Fibroblast of the conjunctiva (primary cell): ENCODE results near the gene MAP3K5.

ENCODE experiments used
- DNase-seq: peaks from one replicate; pipeline ENCODE4 v3.0.0-alpha.2; 2010; ENCODE audit warnings: low read depth

Gene MAP3K5

GRCh38 chr6:136750696-136751521 lies 41.4 kb downstream of the MAP3K5 start:
- DNase-seq = no peak

DNA sequence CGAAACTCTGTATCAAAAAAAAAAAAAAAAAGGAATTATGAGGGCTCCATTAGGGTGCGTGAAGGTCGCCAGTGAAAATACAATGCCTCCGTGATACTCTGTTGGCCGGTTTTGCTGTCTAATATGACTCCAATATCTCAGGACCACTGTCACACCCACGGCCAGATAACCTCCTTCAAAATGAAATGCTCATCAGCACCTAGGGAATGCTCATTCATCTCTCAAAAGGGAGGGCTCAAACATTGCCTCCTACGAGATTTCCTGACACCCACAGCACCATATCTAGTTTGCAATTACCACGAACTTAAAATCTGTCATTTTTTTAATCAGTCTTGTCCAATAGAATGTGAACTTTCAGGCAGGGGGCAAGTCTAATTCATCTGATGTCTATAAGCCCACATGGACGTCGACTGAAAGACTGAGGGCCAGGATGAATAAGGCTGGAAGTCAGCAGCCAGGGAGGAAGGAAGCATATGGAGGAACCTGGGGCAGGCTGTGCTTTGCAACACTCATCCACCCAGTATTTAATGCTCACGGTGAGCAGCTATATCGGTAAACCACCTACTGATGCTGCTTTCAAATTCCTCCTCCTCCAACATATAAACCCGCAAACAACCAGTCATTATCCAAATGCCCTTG lies 42.8 kb downstream of the MAP3K5 start:
- DNase-seq = no peak

GRCh38 chr6:136747507-136747906 lies 44.8 kb downstream of the MAP3K5 start:
- DNase-seq = no peak

DNA sequence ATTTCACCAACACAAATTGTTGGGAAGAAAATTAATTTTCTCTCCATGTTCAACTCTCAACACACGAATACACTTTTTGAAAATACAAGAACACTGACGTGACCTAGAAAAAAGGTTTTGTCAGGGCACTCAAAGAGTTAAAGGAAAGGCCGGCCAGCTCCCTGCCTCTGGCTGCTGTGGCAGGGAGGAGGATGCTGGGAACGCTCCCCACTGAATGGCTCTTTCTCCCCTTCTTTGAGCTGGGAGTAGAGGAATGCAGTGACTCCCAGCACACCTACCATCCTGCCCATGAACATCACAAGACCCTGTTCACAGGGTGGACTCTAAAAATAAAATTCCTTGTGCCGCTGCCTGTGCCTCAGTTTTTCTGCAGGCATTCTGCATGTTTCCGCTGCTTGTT lies 47.0 kb downstream of the MAP3K5 start:
- DNase-seq = no peak

DNA sequence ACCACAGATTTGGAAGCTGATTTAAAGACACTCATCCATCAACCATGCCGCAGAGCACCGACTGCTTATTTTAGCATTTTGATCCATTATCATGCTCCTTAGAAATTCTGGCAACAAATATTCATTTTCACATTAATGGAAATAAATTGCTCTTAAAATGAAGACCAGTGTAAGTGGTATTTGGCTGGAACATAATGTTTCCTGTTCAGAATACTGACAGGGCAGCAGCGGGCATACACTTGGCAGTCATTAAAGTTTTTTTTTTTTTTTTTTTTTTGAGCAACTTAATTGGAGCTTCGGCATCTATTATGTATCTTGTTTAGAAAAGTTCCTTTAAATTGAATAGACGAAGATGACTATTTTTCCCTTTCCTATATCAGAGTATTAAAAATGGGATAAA lies 47.4 kb downstream of the MAP3K5 start:
- no peak for DNase-seq

DNA sequence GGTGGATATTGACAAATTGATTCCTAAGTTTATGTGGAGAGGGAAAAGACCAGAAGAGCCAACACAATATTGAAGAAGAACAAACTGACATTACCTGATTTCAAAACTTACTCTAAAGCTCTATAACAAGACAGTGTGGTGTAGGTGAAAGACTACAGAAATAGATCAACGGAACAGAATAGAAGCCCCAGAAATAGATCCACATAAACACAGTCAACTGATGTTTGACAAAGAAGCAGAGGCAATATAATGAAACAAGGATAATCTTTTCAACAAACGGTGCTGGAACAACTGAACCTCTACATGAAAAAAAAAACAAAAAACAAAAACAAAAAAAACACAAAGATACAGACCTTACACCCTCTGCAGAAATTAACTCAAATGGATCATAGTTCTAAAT lies 50.2 kb downstream of the MAP3K5 start:
- no peak for DNase-seq

- no peak for DNase-seq
These were observed 52.0 kb downstream of the MAP3K5 start for GRCh38 chr6:136740050-136740974.

GRCh38 chr6:136739501-136739900 lies 52.8 kb downstream of the MAP3K5 start:
- DNase-seq = no peak

DNA sequence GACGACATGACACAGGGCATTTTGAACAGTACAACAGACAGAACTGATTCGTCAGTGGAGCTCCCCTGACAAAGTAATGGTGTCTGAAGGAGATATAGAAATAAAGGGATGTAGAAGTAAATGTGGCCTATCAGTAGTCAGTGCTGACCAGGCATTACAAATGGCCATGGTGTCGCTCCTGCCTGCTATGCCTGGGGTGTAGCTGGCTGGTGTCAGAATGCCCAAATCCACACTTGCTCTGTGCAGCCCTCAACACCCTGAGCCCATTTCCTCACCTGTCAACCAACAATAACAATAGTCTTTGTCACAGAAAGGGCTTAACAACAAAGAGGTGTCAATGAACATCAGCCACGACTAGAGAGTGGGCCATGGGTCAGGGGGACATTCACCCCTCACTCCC lies 53.2 kb downstream of the MAP3K5 start:
- no peak for DNase-seq

DNA sequence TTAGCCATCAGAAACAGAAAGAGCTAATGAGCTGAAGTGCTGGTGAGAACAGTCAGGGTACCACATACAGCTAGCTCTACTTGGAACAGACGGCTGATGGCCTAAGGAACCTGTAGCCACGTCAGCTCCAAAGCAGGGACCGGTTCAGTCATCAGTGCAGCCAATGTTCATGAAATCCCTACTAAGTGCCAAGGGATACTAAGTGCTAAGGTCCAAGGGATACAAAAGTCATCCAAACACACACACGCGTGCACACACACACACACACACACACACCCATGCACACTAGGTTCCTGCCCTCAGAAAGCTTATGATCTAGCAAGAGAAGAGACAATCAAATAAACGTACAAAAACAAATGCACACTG lies 53.6 kb downstream of the MAP3K5 start:
- no peak for DNase-seq

DNA sequence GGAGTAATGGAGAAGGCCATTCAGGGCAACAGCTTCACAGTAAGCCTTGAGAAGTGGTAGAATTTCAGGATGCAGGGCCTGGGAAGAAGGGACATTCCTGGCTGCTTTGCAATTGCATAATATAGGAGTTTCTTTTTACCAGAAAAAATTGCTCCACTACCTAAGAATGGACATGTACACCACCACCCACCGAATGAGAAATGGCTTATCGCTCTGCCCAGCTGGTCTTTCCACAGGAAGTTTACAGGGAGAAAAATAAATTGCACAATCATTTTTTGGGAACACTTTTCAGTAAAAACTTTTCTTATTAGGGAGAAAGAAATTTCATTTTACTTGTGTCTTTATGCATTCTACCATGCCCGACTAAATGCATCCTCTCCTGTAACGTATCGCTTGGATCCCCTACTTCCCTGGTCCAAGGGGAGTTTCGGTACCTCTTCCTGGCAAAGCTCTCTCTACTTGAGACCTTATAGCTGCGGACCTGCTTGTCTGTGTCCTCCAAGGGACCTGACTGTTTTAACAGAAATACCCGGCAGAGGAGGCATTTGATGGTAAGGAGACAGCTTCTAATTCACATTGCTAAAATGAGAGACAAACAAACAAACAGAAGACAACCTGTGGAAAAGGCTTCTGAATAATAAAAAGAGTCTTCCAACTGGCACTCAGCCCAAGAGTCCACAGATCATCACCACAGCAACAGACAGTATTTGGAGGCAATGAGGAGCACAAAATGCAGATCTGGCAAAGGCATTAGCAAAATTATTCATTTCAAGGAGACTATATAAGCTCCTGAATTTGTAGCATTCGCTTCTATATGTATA lies 54.2 kb downstream of the MAP3K5 start:
- DNase-seq = peak; percentile 20

DNA sequence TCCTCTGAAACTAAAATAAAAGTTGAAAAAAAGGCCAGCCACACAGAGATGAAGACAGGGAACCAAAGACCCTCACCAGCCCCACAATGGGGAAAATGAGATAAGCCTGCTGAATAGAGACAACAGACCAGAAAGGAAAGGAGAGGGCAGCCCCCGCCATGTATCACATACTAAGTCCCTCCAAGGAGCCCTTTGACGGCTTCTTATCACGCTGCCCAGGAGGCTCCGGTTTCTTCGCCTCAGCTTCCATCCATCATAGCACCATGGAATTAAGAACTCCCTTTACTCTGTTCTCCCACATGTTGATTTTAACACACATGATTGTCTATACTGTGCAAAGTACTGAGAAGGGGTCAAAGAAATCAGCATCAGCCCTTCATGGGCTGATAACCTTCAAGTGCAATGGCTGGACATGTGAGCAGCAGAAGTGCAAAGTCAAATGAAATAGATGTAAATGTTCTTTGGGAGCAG lies 54.9 kb downstream of the MAP3K5 start:
- no peak for DNase-seq

DNA sequence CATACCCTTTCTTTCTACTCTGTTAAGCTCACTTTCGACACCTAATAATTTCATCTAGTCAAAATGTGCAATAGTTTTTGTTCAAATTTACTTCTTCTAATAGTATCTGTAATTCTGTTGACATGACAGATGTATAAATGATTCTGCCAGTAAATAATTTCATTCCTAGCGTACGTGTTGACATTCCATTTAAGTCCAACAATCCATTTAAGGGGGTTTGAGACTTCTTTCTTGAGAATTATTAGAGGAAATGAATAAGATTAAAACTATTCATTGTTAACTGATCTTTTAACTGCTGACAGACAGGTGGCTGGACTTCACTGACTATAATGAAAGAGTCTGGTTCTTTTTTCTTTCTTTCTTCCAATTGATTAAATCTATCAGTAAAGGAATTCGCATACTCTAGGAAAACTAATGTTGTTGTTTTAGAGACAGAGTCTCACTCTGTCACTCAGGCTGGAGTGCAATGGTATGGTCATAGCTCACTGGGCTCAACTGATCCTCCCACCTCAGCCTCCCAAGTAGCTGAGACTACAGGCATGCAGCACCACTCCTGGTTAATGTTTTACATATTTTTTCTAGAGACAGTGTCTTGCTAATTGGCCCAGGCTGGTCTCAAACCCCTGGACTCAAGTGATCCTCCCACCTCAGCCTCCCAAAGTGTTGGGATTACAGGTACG lies 55.9 kb downstream of the MAP3K5 start:
- no peak for DNase-seq

GRCh38 chr6:136734977-136735376 lies 57.3 kb downstream of the MAP3K5 start:
- no peak for DNase-seq

DNA sequence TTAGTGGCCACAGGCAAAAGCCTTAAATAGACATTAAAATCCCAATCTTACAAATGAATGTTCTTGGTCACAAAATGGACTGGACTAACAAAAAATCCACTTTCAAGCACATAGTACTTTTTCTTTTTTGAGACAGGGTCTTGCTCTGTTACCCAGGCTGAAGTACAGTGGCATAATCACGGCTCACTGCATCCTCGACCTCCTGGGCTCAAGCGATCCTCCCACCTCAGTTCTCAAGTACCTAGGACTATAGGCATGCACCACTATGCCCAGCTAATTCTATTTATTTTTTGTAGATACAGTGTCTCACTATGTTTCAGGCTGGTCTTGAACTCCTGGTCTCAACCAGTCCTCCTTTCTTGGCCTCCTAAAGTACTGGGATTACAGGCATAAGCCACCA lies 59.4 kb downstream of the MAP3K5 start:
- DNase-seq = no peak

DNA sequence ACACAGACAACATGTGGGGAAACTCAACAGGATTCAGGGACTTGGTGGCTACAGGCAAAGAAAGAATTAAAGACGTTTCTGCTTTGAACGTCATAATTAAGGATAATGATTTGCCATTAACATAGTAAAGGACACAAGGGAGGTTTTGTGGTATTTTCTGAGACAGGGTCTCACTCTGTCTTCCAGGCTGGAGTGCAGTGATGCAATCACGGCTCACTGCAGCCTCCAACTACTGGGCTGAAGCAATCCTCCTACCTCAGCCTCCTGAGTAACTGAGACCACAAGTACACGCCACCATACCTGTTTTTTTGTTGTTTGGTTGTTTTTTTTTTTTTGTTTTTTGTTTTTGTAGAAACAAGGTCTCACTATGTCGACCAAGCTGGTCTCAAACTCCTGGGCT lies 62.4 kb downstream of the MAP3K5 start:
- DNase-seq = no peak

GRCh38 chr6:136728976-136729515 lies 63.2 kb downstream of the MAP3K5 start:
- no peak for DNase-seq

GRCh38 chr6:136728033-136728939 lies 64.0 kb downstream of the MAP3K5 start:
- no peak for DNase-seq

DNA sequence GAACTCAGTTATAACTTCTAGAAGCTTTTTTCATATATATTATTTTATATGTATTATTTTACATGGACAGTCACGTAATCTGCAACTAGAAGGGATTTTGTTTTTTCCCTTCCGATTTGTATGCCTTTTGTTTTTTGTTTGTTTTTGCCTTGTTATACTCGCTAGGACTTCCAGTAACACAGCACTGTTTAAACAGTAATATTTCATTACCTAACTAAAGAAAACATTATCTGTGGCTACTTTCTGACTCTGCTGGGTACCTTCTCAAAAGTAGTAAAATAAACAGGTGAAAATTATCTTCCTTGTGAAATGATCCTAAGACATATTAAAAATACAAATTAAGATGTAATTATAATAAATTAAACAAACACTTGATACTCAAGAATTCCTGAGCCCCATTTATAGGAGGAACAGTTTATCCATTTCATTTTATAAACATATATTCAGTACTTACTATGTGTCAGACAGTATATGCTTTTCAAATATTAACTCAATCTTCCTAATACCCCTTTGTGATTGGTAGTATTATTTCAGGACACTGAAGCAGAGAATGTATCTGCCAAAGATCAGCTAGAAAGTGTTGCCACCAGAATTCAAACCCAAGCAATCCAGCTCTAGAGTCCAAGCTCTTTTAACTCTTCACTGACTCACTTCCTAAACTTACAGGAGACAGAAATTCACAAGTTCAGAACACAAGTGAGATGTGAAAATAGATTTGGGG lies 65.3 kb downstream of the MAP3K5 start:
- DNase-seq = no peak
